GDM1 (cell line): ENCODE data around the gene BIRC7.
A peak's percentile ranks its signal among the peaks of the same experiment; 100 is the strongest.
"Not testable (repeated sequence)": the region's sequence is repeated elsewhere in the genome, so short reads cannot be mapped to it uniquely, and the experiment has no call there.

Experiments used
- DNase-seq: peaks from one replicate; lab custom pipeline; 2025; lab: John Stamatoyannopoulos, UW

BIRC7 gene

DNA sequence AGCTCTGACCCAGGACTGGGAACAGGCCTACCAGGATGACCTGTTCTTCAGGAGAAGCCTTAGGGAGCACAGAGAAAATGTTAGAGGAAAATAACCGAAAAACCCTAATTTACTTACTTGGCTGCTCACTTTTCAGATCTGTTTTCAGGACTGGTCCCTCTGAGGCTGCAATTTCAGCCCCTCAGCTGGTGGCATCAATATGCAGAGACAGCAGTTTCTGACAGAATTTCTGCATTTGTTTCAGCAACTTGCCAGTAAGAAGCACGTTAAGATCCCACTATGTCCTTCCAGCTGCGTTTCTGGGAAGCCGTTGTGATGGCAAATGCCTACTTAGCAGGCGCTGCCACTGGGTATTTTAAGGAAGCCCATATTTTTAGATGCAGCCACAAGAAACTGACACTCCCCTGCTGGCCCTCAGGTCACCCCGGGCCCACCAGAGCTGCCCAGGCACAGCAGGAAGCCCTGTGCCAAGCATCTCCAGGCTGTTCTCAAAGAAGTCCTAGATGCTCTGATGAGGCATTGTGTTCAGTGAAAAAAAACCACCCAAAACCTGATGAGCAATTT lies 27.3 kb upstream of the BIRC7 start:
- no peak for DNase-seq

DNA sequence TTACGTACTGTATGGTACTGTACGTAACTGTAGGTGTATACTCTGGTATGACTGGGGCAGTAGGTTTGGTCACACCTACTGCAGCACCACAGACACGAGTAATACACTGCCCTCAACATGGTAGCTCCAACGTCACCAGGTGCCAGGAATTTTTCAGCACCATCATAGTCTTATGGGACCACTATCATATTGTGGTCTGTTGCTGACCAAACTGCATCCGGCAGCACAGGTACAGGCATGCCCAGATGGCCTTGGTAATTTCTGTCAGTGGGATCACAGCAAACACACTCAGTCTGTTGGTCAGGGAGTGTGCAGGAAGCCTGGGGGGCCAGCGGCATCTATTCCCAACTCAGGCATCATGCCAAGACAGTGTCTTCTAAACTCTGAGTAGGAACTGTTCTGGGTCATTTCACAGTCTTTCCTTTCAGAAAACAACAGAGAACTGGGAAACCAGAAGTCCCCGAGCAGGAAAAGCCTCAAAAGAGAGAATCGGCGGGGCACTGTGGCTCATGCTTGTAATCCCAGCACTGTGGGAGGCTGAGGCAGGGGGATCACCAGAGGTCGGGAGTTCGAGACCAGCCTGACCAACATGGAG lies 25.6 kb upstream of the BIRC7 start:
- no peak for DNase-seq

DNA sequence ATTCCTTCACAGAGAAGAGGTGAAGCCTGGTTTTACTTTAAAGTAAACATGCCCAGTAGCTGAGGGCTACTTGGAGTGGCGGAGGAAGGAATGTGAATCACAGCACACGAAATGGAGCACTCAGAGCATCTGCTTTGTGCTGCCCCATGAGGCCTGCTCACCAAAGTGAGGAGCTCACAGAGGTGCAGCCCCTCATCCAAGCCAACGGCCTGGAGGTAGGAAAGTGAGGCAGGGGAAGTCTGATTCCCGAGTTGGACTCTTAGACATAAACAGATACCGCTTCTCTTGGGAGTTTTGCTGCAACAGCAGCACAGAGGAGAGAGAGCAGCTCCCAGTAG lies 23.3 kb upstream of the BIRC7 start:
- DNase-seq: no peak

DNA sequence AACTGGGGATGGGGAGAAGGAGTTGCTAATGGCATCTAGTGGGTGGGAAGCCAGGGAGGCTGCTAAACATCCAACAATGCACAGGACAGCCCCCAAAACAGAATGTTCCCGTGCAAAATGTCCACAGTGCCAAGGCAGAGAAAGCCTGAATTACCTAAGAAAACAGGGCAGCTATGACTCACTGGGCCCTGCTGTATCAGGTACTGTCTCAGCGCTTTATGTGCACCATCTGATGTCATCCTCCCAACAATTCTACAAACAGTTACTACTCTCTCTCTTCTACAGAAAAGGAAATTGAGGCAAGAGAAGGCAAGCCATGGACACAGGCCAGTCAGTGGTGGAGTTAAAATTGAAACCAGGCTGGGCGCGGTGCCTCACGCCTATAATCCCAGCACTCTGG lies 22.9 kb upstream of the BIRC7 start:
- no peak for DNase-seq

DNA sequence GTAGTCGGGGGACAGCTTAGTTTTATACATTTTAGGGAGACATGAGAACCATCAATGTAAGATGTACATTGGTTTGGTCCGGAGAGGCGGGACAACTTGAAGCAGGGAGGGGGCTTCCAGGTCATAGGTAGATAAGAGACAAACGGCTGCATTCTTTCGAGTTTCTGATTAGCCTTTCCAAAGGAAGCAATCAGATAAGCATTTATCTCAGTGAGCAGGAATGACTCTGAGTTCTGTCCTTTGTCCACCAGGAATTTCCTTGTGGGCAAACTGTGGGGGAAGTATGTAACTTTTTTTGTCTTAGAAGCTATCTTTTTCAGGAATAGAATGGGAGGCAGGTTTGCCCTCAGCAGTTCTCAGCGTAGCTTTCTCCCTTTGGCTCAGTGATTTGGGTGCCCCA lies 21.2 kb upstream of the BIRC7 start:
- no peak for DNase-seq

DNA sequence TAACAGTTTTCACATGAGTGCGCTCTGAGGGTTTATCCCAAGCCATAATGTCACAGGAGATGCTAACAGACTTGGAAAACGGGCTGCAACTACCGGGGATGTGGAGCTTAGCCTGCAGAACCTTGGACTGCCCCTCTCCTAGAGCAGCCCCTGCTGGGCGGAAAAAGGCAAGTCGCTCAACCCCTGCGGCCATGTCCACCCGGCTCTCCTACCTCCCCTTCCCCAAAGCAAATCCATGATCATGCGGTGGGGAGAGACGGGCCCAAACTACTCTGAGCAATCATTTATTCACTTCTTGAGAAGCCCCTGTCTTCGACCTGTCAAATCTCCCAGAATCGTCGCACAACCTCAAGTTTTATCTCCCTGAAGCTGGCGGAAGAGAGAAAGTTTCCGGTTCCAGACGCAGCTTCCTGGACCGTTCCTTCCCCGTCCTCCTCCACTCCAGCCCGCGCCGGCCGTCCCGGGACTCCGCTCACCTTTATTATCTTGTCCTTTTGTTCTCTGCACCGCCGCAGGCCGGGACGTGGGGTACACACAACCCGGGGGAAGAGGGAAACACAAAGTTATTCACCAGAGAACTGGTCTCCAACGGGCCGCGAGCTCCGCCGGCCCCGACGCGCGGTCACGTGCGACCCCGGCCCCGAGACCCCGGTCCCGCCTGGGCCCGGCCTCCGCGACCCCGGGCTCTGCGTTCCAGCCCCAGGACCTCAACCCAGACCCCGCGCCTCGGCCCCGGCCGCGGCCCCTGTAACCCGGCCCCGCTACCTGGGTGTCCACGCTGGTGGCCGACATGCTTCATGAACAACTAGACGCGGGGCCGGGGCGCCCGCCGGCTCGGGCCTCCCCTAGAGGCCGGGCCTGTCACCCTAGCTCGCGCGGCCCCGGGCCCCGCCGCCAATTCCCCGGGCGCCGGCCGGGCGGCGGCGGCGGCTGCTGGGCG lies 20.3 kb upstream of the BIRC7 start:
- no peak for DNase-seq

DNA sequence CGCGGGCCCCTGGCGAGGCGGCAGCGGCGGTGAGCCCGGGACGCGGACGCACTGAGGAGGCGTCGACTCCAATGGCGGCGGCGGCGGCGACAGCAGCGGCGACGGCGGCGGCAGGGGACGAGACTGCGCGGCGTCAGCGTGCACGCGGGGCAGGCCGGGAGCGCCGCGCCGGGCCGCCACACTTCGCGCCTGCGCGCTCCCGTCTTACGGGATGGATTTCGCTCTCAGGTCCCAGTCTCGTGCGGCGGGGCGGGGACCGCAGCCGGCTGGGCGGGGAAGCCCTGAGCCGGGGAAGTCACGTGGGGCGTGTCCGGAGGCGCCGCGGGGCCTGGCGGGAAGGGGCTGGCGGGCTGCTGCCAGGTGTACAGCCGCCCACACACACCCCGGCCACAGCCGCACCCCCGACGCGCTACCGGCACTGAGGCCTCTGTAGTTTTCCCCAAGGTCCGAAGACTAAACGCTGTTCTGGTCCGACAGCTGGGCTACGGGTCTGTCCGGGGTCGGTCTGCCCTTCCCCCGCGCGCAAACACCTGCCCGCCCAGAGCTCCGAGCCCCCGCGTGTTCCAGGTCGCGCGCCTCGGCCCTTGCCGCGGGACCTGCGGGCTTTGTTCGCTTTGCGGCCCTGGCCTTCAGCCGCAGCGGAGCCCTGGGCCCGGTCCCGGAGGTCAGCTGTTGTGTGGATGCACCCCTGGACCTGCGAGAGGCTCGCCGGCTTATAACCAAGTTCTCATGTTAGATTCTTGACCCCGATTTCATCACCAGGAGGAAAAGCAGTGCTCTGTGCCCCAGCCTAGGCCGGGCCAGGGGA lies 19.5 kb upstream of the BIRC7 start, which contains the start of gene YTHDF1:
YTHDF1 (minus strand) TSS at position 91 of the 808 bp plus-strand sequence. CDS start 239 bp downstream, outside the sequence.
- peak; percentile 95 for DNase-seq

DNA sequence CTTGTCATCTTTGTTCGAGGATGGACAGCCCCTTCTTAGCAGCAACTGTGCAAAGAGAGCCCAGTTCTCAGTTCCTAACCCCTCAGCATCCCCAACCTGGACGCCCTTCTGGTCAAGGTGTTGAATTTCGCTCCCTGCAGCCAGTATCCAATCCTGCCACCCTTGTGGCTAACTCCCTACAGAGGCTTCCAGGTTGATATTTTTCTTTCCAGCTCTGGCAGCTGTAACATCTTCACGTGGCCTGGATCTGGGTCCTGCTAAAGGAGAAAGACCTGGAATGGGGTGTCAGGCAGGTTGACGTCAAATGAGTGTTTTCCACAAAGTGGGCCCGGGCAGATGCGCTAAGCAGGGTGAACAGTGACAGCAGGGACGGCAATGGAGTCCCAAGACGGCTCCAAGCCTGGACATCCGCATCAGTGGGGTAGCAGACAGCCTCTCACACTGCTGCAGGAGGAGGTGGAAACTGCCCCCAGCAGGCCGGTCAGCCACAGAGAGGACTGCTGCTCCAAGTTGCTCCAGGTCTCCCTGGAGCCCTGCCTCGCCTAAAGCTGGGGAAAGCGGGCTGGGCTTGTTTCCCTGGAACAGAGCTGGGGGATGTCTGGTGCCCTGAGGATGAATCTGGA lies 18.7 kb upstream of the BIRC7 start:
- DNase-seq: no peak

DNA sequence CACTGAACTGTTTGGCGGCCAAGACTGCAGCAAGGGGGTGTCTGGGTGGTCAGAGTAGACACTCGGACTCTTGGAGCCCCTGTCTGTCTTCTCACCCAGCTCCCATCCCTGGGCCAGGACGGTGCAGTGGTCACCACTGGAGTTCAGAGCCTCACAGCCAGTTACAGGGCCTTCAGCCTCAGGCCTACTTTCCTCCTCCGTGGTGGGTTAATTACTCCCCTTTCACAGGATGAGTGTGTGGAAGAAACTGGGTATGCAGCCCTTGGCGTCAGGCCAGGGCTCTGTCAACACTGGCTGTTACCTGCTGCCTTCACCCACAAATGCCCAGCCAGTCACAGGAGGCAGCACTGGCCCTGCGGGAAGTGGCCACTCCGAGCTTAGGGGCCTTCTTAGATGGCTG lies 18.0 kb upstream of the BIRC7 start:
- DNase-seq: no peak

DNA sequence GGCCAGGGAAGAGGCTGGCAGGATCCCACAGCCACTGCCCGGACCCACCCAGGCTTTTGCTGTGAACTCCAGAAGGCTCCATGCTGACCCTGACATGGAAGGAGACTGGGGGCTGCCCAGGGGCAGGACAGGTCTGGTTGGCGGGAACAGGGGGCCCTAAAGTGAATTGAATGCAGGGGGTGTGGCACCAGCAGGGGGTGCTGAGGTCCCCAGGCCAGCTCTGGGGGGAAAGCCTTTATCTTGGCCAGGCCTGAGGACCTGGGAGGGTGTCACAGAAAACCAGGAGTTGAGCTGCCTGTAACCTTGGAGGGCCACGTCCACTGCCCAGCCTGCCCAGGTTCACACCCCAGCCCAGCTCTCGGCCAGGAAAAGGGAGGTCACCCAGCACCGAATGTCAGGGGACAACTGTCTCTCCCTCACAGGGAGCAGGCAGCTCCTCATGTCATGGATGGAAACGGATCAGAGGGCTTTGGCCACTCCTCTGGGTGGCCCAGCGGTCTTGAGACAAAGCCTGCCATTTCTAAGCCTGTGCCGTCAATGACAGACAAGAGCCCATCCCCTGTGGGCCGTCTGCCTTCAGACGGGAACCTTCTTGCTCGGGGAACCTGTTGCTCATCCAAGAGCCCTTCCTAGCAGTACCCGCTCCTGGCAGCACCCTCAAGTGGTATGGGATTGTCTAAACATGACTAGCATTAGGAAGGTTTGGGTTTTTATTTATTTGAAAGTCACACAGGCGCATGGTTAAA lies 16.8 kb upstream of the BIRC7 start:
- no peak for DNase-seq

DNA sequence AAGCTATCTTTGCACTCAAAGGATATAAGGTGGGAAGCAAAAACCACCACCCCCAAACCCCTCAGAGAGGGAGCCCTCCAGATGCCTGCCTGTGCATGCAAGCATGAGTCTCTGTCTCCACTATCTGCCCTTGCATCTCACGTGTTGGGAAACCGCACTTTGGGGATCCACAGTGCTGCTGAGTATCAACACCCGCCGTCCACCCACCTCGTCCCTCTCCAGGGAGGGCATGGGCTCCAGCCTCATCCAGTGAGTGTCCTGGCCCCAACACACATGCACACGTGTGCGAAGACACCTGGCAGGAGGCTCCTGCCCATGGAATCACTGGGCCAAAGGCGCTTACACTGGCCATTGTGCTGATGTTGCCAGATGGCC lies 16.3 kb upstream of the BIRC7 start:
- DNase-seq: no peak

DNA sequence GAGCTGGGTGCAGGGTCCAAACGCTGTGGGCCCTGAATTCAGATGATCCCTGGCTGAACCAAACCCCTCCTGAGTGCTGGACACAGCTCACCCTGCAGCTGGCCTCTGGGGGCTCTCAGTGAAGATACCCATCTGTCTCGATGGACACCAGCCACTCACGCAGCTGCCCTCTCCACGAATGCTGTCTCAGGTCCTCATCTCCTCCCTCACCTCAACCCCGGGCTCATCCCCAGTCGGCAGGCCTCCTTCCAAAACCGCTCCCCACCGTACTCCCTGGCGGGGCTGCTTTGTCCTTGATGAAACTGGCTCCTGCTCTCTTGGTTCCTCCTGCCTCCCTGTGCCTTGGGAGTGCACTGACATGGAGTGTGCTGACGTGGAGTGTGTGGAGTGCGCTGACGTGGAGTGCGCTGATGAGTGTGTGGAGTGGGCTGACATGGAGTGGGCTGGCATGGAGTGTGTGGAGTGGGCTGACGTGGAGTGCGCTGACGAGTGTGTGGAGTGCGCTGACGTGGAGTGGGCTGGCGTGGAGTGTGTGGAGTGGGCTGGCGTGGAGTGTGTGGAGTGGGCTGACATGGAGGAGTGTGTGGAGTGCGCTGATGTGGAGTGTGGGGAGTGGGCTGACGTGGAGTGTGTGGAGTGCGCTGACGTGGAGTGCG lies 15.7 kb upstream of the BIRC7 start:
- DNase-seq: no peak

DNA sequence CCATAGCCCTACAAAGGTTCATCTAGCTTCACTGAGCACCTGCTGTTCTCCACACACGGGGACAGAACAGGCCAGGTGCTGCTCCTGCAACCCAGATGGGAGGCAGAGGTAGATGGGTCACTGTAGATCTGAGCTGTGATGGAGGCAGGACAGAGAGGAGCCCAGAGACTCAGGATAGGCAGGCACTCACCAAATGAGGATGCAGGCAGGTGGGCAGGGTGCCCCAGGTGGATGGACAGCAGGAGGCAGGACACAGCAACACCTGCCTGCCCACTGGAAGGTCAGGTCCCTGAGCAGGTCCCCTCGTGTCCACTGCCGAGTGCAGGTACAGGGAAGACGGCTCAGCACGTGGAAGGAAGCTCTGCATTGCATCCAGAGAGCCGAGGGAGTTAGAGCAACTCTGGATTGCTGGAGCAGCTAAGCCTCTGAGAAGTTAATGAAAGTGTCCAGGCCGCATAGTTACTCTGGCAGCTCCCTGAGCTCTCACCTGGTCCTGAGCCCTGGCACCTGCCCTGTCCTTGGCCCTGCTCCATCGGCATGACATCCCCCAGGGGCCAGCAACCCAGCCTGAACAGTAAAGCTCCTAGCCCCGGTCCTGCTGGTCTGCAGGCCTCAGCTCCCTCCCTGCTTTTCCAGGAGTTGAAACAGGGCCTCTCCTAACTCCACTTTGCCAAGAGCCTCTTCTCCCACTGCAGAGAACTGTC lies 14.9 kb upstream of the BIRC7 start:
- DNase-seq: no peak

DNA sequence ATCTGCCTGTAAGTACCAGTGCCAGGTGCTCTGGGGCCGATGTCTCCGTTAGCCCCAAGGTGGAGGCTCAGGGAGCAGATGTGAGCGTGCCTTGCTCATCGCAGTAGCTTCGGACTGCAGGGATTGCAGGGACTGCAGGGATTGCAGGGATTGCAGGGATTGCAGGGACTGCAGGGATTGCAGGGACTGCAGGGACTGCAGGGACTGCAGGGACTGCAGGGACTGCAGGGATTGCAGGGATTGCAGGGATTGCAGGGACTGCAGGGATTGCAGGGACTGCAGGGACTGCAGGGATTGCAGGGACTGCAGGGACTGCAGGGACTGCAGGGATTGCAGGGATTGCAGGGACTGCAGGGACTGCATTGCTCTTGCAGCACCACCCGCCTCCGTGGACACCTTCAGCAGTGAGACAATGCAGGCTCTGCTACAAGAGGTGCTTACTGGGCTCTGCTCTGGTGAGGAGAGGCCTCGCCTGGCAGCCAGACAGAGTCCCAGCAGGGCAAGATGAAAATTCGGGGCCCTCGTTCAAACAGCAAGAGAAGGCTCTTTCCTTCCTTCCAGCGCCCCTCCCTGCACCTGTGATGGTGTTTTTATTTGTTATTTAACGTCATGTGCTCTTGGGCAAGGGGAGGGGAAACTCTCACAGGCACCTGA lies 14.2 kb upstream of the BIRC7 start:
- not testable (repeated sequence) for DNase-seq

DNA sequence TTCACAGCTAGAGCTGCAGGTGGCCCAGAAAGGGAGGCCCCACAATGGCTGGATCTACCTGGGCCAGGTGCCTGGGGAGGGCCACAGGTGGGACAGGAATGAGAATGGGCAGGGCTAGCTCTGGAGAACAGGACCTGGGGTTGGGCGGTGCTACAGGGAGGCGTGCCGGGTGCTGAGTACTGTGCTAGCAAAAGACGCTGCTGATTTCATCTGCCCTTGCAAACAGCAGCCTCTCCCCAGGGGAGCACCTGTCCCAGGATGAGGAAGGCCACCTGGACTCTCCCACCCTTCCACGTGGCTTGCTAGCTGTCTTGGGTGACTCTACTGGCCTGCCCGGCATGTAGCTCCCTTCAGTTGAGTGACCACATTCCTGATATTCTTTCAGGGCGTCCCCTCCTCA lies 13.2 kb upstream of the BIRC7 start:
- no peak for DNase-seq

DNA sequence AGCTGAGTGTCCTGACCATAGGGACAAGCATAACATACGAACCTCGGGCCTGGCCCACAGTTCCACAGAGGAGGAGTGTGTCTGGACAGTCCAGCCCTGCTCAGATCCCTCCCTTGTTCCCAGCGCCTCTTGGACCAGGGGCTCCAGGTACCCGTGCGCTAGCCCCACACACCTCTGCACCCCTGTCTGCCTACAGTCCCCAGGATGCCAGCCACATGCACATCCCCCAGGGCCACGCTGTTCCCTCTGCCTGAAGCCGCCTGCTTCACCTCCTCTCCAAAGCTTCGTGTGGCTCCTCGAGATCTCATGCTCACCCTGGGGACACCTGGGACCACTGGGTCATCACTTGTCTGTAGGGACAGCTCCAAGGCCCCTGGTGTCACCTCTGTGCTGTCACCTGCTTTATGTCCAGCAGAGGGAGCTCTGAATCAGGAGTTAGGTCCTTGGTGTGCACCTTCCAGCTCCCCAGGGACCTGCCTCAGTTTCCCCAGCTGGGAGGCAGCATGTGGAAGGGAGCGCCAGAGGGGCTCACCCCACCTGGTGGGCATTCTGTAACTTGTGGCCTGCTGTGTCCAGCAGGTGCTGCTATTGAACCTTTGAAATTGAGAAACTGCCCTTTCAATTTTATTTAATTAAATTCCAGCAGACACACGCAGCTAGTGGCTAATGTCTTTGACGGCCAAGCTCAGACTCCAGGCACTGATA lies 12.4 kb upstream of the BIRC7 start:
- no peak for DNase-seq

DNA sequence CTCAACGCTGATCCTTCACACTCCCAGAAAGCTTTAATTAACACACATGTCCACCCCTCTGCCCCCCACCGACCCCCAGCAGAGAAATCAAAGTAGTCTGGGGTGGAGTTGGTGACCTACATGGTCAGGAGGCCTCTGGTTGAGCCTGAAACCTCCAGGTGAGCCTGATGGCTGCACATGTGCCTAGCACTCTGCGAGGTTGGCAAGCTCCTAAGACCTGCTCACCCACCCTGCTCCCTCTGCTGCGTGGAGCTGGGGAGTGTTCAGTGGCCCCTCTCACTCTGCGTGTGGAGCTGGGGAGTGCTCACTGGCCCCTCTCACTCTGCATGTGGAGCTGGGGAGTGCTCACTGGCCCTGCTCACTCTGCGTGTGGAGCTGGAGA lies 11.9 kb upstream of the BIRC7 start:
- no peak for DNase-seq

DNA sequence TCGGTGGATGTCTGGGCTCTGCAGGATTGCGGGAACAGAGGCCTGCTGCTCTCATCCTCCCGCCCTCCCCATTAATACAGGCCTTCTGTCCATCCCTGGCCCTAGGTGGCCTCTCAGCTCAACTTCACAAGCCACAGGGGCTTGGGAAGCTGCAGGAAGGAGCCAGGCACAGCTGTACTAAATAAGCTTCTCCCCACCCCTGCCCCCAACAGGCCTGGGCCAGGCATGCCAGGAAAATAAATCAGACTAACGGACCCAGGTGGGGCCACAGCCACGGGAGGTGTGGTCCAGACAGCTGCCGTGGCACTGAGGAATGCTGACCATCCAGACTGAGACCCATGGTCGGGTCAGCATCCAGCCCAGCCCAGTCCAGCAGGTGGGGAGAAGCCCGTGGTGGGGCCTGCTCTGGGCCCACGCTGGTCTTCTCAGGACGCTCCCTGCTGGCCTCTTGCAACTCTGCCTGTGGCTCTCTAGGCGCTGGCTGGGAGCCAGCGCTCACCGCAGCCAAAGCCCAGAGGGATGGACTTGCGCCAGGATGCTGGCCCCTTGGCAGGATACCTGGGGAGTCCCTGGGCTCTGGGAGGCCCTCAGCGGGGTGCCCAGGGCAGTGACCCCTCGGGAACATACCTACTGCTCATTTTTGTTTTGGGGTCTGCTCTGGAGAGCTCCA lies 11.2 kb upstream of the BIRC7 start:
- DNase-seq: no peak

DNA sequence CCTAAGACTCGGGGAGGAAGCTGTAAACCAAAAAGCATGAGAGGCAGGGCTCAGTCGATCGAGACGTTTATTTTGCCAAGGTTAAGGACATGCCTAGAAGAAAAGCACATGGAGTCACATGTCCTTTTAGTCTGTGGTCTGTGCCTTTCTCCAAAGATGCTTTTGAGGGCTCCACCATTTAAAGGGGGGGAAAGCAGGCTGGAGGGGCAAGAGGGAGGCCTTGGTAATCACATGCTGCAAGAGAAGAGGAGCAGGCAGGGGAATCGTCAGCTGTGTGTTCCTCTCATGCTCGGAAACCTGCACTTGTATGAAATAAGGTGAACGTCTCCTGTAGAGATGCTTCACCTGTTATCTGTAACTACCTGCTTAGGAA lies 10.6 kb upstream of the BIRC7 start:
- no peak for DNase-seq
